ENCODE data around the gene METRN.

GRCh38 chr16:702341-702740, 12.6 kb upstream of the METRN start:
- TF ChIP-seq FOSL2 (IDR thresholded peaks at IDR 0.05) (no peak), FOSL2 (CRISPR knock-in tag; IDR thresholded peaks at IDR 0.05) (no peak), RCOR1 (IDR thresholded peaks at IDR 0.05; ENCODE audit: low read depth, low read length) (no peak), CTCF (IDR thresholded peaks at IDR 0.05) (no peak), MAX (IDR thresholded peaks at IDR 0.05) (no peak), MYC (IDR thresholded peaks at IDR 0.05; ENCODE audit: borderline replicate concordance, low read length) (no peak), ZFP36 (IDR thresholded peaks at IDR 0.05; ENCODE audit: borderline replicate concordance, partially characterized antibody) (no peak)
